ENCODE measurements around the gene GAD2.

Gene GAD2

DNA sequence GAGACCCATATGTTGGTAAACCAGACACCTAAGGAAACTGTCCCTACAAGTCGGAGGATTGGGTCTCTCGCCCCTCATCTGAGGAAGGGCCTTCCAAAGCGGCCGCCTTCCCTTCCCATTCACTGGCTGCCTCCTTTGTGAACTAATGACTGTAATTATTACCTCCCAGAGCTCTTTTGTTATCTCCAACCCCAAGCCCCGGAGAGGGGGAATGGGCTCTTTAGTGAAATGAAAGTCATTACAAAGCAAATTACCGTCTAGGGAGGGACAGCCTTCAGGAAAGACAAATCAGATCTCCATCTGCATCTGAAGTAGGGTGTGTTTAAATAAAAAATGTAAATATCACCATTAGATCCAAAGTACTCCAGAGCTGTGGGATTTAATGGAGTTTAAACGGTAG is 2.6 kb upstream of the GAD2 start:
- Histone ChIP-seq H3K4me3 (ENCODE audit: low read length) (no peak overlapping the region), H3F3A (ENCODE audit: control insufficient read depth, insufficient read depth) (no peaks in the 10 kb centered on the region), H3K4me2 (ENCODE audit: low read length) (no peak overlapping the region), H3K9me3 (ENCODE audit: control insufficient read depth, insufficient read depth, low read length) (peaks cover 7% of the 10 kb centered on the region; the same call in 1 of the 2 replicates), H3K9me2 (replicated peaks; ENCODE audit: control insufficient read depth, low read length) (no peaks in the 10 kb centered on the region), H3K27me3 (ENCODE audit: control insufficient read depth, low read length) (no peaks in the 10 kb centered on the region), H4K20me1 (ENCODE audit: control insufficient read depth, insufficient read depth, low read depth, low read length) (no peaks in the 10 kb centered on the region), H3K4me1 (ENCODE audit: control insufficient read depth, low read length) (no peaks in the 10 kb centered on the region), H3K79me2 (ENCODE audit: control insufficient read depth, low read length) (no peaks in the 10 kb centered on the region), H3K27ac (ENCODE audit: low read depth, low read length) (no peak overlapping the region), H3K36me3 (ENCODE audit: control insufficient read depth, low read length) (no peaks in the 10 kb centered on the region)
- TF ChIP-seq, protein P1, sequence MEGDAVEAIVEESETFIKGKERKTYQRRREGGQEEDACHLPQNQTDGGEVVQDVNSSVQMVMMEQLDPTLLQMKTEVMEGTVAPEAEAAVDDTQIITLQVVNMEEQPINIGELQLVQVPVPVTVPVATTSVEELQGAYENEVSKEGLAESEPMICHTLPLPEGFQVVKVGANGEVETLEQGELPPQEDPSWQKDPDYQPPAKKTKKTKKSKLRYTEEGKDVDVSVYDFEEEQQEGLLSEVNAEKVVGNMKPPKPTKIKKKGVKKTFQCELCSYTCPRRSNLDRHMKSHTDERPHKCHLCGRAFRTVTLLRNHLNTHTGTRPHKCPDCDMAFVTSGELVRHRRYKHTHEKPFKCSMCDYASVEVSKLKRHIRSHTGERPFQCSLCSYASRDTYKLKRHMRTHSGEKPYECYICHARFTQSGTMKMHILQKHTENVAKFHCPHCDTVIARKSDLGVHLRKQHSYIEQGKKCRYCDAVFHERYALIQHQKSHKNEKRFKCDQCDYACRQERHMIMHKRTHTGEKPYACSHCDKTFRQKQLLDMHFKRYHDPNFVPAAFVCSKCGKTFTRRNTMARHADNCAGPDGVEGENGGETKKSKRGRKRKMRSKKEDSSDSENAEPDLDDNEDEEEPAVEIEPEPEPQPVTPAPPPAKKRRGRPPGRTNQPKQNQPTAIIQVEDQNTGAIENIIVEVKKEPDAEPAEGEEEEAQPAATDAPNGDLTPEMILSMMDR (IDR thresholded peaks at IDR 0.05; ENCODE audit: low read depth, low read length, poor library complexity, severe bottlenecking), result no peak
- TF ChIP-seq EZH2phosphoT487 (IDR thresholded peaks at IDR 0.05; ENCODE audit: borderline replicate concordance, low read length), result no peak

DNA sequence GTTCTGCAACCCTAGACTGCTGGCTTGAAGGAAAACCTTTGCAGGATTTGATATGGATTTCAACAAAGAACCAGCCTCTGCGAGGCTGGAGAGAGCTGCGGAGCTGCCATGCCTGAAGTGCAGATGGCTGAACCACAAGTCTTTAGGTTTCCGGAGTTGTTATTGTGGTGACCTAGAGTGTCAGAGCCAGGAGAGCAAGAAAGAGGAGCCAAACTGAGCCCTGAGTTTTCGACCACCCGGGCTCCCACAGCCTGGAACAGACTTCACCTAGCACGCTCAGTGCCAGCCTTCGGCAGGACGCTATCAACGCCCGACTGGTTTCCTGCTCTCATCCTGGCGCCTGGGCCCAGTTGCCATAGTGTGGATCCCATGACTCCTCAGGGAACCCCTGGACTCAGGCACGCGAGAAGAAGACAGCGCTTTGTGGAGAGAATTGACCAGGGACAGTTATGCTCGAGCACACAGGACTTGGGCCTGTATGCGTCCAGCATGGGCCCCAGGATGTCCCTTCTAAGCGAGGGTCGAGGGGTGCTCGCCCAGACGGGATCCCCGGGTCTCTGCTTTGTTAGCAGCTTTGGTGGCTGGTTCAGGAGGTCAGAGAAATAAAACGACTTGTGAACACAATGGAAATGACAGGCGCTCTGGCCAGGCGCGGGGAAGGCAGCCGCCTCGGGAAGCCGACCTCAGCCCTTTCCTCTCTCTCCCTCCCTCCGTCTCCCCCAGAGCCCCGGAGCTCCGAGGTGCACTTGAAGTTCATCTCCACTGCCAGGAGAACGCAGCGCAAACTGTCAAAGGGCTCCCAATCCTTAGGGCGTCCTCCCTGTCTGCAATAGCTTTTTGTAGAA is 1.8 kb upstream of the GAD2 start:
- Histone ChIP-seq H3K79me2 (ENCODE audit: control insufficient read depth, low read length) (no peaks in the 10 kb centered on the region), H3K9me2 (replicated peaks; ENCODE audit: control insufficient read depth, low read length) (no peaks in the 10 kb centered on the region), H3F3A (ENCODE audit: control insufficient read depth, insufficient read depth) (no peaks in the 10 kb centered on the region), H3K27ac (ENCODE audit: low read depth, low read length) (no peak overlapping the region), H3K4me3 (ENCODE audit: low read length) (no peak overlapping the region), H4K20me1 (ENCODE audit: control insufficient read depth, insufficient read depth, low read depth, low read length) (no peaks in the 10 kb centered on the region), H3K4me1 (ENCODE audit: control insufficient read depth, low read length) (no peaks in the 10 kb centered on the region), H3K4me2 (ENCODE audit: low read length) (no peak overlapping the region), H3K36me3 (ENCODE audit: control insufficient read depth, low read length) (no peaks in the 10 kb centered on the region), H3K9me3 (ENCODE audit: control insufficient read depth, insufficient read depth, low read length) (peaks cover 7% of the 10 kb centered on the region; the same call in 1 of the 2 replicates), H3K27me3 (ENCODE audit: control insufficient read depth, low read length) (no peaks in the 10 kb centered on the region)
- TF ChIP-seq, protein P1 (IDR thresholded peaks at IDR 0.05; ENCODE audit: low read depth, low read length, poor library complexity, severe bottlenecking), result no peak
- no peak for TF ChIP-seq EZH2phosphoT487 (IDR thresholded peaks at IDR 0.05; ENCODE audit: borderline replicate concordance, low read length)

DNA sequence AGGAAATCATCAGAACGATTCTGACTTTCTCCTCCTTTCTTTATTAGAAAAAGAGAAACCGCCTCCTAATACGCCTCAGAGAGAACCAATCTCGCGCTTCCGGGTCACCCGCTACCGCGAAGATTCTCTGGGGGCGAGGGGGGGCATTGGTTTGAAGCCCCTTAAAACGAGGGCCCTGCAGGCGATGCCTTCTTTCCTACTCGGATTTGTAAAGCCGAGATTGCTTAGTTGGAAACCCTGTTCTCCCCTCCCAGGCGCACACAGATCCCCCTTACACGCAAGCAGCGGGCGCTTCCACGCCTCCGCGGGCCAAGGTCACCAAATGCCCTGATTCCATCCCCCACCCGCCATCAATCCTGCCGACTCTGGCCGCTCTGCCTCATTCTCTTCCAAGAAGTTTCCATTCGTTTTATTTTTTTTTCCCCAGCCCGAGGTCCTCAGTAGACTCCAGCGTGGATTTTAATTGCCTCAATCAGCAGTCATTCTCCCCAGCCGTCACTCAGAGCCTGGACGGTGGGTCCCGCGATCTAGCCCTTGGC is 1.1 kb upstream of the GAD2 start:
- Histone ChIP-seq H4K20me1 (ENCODE audit: control insufficient read depth, insufficient read depth, low read depth, low read length) (no peaks in the 10 kb centered on the region), H3K79me2 (ENCODE audit: control insufficient read depth, low read length) (no peaks in the 10 kb centered on the region), H3F3A (ENCODE audit: control insufficient read depth, insufficient read depth) (no peaks in the 10 kb centered on the region), H3K4me3 (ENCODE audit: low read length) (no peak overlapping the region), H3K9me2 (replicated peaks; ENCODE audit: control insufficient read depth, low read length) (no peaks in the 10 kb centered on the region), H3K27me3 (ENCODE audit: control insufficient read depth, low read length) (no peaks in the 10 kb centered on the region), H3K27ac (ENCODE audit: low read depth, low read length) (no peak overlapping the region), H3K4me1 (ENCODE audit: control insufficient read depth, low read length) (no peaks in the 10 kb centered on the region), H3K4me2 (ENCODE audit: low read length) (no peak overlapping the region), H3K9me3 (ENCODE audit: control insufficient read depth, insufficient read depth, low read length) (peaks cover 7% of the 10 kb centered on the region; the same call in 1 of the 2 replicates), H3K36me3 (ENCODE audit: control insufficient read depth, low read length) (no peaks in the 10 kb centered on the region)
- TF ChIP-seq, protein P1 (IDR thresholded peaks at IDR 0.05; ENCODE audit: low read depth, low read length, poor library complexity, severe bottlenecking), result no peak
- TF ChIP-seq EZH2phosphoT487 (IDR thresholded peaks at IDR 0.05; ENCODE audit: borderline replicate concordance, low read length), result no peak

Measured in DOHH2 (cell line).